A673 (cell line): ENCODE data around the gene WSCD2.

ENCODE experiments used
- CTCF ChIP-seq: fragments of 300-800, 200-600 bp; sonication (generic); conservative IDR thresholded peaks from 2 replicates; pipeline ENCODE4 v1.5.1; 2017; ENCODE audit warnings: low read depth, mild to moderate bottlenecking, antibody characterized with exemption, low read length, moderate library complexity, mixed read lengths
- EZH2 ChIP-seq: fragments of 200-600 bp; sonication (generic); IDR thresholded peaks from 2 replicates; pipeline ENCODE4 v1.6.1; 2017; ENCODE audit warnings: borderline replicate concordance, low read depth, mild to moderate bottlenecking, mixed read lengths, antibody characterized with exemption, low read length; ENCODE audit not compliant: poor library complexity, severe bottlenecking

DNA sequence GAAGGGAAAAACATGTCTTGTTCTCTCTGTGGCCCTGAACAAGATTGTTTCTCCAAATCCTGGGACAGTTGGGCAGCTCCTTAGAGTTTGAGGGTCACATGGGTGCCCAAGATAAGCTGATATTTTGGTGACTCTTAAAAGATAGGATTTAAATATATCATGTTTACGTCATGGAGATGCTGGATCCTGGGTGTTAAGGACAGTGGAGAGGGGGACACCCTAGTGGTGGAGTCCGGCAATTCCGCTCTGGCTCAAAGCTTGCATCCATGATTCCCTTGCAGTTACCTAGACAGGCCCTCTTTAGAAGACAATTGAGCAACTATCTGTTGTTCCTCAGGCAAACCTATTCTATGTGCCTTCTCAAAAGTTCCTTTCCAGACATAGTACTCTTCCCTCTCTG lies 108.2 kb downstream of the WSCD2 start:
- peak; percentile 46 for TF ChIP-seq CTCF
- no peak for TF ChIP-seq EZH2
